ENCODE measurements around the gene TMCO4. TPM values are rescaled to one million over a fixed set of nuclear protein-coding genes. Genes with fewer than 3 reads are reported as not detected.
A peak's percentile ranks its signal among the peaks of the same experiment; 100 is the strongest.

Gene TMCO4
- total and polyA plus RNA-seq, 12 donors, result 6.1 to 12.2 (median 8.0) TPM

DNA sequence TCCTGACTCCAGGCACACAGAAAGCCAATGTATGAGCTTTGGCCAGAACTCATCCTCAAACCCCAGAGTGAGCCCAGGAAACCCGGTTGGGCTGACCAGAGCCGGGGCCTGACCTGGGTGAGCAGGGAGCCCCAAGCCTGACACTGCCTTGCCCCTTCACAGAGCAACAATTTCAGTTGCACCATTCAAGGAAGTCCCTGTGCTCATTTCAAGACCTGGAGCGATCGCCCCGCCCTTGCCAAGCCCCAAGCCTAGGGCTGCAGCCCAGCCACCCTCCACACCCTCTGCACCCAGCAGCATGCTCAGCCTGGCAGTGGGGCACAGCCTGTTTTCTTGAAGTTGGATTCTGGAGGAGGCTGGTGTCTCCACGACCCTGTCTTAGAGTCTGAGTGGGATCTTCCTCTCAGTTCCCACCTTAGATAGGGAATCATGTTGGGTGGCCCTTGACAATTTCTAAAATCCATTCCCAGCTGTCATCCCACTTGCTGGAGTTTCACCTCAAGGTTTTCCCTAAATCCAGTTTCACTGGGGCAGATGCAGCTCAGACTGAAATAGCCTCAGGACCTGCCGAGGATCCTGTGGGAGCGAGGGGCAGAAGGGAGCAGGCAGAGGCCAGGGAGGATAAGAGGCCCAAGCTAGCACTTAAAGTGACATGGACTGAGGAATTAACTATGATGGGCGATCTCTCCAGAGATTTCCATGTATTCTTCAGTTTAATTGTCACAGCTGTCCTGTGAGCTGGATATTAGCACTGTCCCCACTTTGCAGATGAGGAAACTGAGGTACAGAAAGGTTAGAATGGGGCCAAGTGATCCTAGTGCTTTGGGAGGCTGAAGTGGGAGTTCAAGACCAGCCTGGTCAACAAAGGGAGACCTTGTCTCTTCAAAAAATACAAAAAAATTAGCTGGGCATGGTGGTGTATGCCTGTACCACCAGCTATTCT, 153.1 kb downstream of the TMCO4 start:
- ATAC-seq (no peak), DNase-seq (no peak)
- Histone ChIP-seq H3K4me1 (peaks cover 17 to 77% (median 65%) of the 10 kb centered on the region in 9 donors), H3K9me3 (no peaks in the 10 kb centered on the region), H3K27ac (peak overlapping the region in 9 of 10 donors; percentile 81 to 95 (median 92)), H3K36me3 (no peaks in the 10 kb centered on the region), H3K4me3 (peak overlapping the region in 9 of 10 donors; percentile 51 to 88 (median 72)), H3K27me3 (peaks cover 0 to 42% (median 0%) of the 10 kb centered on the region in 7 donors)
- TF ChIP-seq, protein P1, sequence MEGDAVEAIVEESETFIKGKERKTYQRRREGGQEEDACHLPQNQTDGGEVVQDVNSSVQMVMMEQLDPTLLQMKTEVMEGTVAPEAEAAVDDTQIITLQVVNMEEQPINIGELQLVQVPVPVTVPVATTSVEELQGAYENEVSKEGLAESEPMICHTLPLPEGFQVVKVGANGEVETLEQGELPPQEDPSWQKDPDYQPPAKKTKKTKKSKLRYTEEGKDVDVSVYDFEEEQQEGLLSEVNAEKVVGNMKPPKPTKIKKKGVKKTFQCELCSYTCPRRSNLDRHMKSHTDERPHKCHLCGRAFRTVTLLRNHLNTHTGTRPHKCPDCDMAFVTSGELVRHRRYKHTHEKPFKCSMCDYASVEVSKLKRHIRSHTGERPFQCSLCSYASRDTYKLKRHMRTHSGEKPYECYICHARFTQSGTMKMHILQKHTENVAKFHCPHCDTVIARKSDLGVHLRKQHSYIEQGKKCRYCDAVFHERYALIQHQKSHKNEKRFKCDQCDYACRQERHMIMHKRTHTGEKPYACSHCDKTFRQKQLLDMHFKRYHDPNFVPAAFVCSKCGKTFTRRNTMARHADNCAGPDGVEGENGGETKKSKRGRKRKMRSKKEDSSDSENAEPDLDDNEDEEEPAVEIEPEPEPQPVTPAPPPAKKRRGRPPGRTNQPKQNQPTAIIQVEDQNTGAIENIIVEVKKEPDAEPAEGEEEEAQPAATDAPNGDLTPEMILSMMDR (IDR thresholded peaks at IDR 0.05), result no peak
- WGBS, 2 donors, result 73 to 83% methylated on average over 9 of the region's 9 CpGs
- intact Hi-C loops (cut with DNase I), result loop anchor here in 9 of 10 donors (5.0 to 10.0 kb wide), 5 partner anchors 49 to 254 kb away; partner anchors contain the start of gene CAPZB (in 6 of the 9)

DNA sequence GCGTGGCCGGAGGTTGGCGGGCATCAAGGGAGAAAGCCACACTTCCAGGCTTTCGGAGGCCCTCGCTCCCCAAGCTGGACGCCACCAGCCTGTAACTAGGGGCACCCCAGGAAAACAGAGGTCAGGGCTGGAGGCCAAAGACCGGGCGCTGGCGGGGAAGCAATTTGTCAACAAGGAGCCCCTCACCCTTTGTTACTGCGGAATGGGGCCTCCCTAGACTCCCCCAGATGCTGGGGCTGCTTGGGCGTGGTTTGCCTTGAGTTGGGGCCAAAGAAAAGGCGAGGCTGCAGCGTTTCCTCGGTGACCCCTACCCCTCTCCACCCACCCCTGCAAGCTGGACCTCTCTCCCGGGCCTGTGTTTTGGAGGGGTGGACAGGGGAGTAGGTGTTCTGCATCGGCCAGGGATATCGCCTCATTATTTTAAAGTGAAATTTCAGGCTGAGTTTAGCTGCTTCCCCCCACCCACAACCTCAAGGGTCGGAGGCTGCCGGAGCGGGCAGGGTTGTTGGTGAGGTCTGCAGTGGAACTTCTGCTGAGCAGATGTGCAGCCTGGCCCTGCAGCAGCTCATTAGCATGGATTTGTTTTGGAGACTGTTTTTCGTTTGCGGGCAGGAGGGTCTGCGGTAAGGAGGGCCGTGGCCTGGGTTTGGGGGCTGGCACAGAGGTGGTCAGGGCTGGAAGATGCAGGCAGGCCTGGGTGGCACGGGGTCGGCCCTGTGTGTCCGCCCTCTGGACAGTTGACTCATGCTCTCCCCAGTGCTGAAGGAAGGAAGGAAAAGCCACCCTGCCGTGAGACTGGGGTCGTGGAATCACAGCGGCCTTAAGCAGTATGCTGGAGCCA, 154.1 kb downstream of the TMCO4 start:
- peak in 5 of 8 donors; percentile 2 to 10 (median 6) for ATAC-seq
- Histone ChIP-seq H3K4me3 (peak overlapping the region; percentile 44 to 88 (median 72)), H3K27ac (peak overlapping the region; percentile 78 to 95 (median 92)), H3K9me3 (no peaks in the 10 kb centered on the region), H3K36me3 (no peaks in the 10 kb centered on the region), H3K27me3 (peaks cover 0 to 42% (median 0%) of the 10 kb centered on the region in 7 donors), H3K4me1 (peaks cover 12 to 70% (median 57%) of the 10 kb centered on the region in 9 donors)
- DNase-seq, result peak in 1 of 2 donors; percentile 52
- WGBS, 2 donors, result 40 to 54% methylated on average over 30 of the region's 30 CpGs
- TF ChIP-seq, protein P1 (IDR thresholded peaks at IDR 0.05), result no peak
- intact Hi-C loops (cut with DNase I), result loop anchor here in 9 of 10 donors (5.0 to 10.0 kb wide), 5 partner anchors 48 to 253 kb away; partner anchors contain the start of gene CAPZB (in 6 of the 9)

DNA sequence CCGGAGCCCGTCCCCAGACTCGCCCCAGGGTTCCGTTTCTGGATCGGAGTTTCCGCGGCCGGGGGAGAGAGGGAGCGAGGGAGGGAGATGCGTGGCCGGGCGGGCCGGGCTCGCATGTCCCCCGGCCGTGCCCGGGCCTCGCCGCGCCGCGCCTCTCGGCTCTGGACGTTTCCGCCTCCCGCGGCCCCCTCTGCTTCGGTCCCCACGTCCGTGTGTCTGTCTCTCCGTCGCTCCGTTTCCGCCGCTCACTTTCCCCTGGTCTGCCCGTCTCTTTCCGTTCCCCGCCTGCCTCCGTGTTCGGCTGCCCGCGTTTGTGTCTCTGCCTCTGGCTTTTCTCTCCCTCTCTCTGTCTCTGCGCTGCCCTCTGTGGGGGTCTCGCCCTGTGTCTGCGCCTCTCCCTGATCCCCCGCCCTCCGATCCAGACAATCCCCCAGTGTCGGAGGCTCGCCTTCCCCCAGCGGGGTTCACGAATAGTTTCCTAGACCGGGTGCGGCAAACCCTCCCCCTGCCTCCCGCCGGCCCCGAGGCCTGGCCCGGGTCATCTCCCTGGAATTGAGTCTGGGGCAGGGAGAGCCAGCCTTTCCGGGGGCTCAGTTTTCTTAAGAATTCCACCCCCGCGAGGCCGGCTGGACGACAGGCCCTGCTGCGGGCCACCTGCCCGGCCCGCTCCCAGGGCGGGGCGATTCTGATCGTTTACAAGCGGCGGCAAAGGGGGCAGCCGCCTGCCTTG, 154.9 kb downstream of the TMCO4 start:
- Histone ChIP-seq H3K9me3 (no peaks in the 10 kb centered on the region), H3K27me3 (peaks cover 0 to 42% (median 0%) of the 10 kb centered on the region in 7 donors), H3K27ac (peak overlapping the region; percentile 78 to 95 (median 92)), H3K4me3 (peak overlapping the region; percentile 44 to 88 (median 72)), H3K36me3 (no peaks in the 10 kb centered on the region), H3K4me1 (peaks cover 5 to 67% (median 51%) of the 10 kb centered on the region in 9 donors)
- WGBS, 2 donors, result 7 to 8% methylated on average over 64 to 71 of the region's 71 CpGs
- TF ChIP-seq, protein P1 (IDR thresholded peaks at IDR 0.05), result no peak
- DNase-seq (peak; percentile 41 to 49), ATAC-seq (peak; percentile 4 to 33 (median 21))
- intact Hi-C loops (cut with DNase I), result loop anchor here (5.0 to 10.0 kb wide), 7 partner anchors 38 to 253 kb away; partner anchors contain the start of gene CAPZB (in 6 of the 10)
